Fibroblast of skin of abdomen (primary cell): ENCODE results near the gene MAZ.

Source experiments
- DNase-seq: peaks from one replicate; pipeline ENCODE4 v3.0.0-alpha.2; 2013

MAZ gene

GRCh38 chr16:29858149-29858849 lies 52.0 kb downstream of the MAZ start:
- no peak for DNase-seq

DNA sequence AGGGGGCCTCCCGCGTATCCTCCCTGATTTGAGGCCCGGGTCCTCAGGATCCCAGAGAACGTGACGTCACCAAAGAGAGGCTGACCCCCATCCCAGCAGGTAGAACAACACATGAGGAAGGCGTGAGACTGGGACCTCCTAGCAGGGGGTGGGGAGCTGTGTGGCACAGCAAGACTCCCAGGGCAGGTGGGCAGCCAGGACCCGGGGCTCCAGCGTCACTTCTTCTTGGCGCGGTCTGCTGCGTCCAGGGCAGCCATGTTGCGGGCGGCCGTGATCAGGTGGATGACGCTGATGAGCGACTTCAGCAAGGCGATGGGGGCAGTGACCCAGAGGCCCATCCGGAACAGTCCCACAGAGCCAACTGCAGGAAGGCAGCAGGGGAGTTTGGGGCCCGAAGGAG lies 52.6 kb downstream of the MAZ start:
- DNase-seq: no peak

GRCh38 chr16:29860218-29860617 lies 53.9 kb downstream of the MAZ start:
- DNase-seq: no peak
